Loucy (cell line): Measurements from ENCODE around the gene XKR7.

Experiments
- H2AFZ ChIP-seq: fragments of 200-600 bp; sonication (generic); 2 replicates; pipeline ENCODE4 v1.6.0; 2016; ENCODE audit warnings: antibody characterized with exemption, mild to moderate bottlenecking, low read length, moderate library complexity
- H3F3A ChIP-seq: fragments of 200-600 bp; 2 replicates; pipeline ENCODE4 v1.6.0; 2016; ENCODE audit warnings: antibody characterized with exemption, low read depth, mild to moderate bottlenecking
- H3K27me3 ChIP-seq: fragments of 200-600 bp; sonication (generic); 2 replicates; pipeline ENCODE4 v1.6.1; 2014; ENCODE audit warnings: low read length, mild to moderate bottlenecking; ENCODE audit not compliant: insufficient read depth, poor library complexity, severe bottlenecking
- H3K36me3 ChIP-seq: fragments of 200-600 bp; sonication (generic); 2 replicates; pipeline ENCODE4 v1.6.1; 2016; ENCODE audit warnings: low read length; ENCODE audit not compliant: insufficient read depth
- H3K4me1 ChIP-seq: fragments of 200-600 bp; sonication (generic); 2 replicates; pipeline ENCODE4 v1.5.1; 2014; ENCODE audit warnings: low read length, mild to moderate bottlenecking; ENCODE audit not compliant: insufficient read depth, poor library complexity, severe bottlenecking
- H3K4me2 ChIP-seq: fragments of 200-600 bp; sonication (generic); 2 replicates; pipeline ENCODE4 v1.6.0; 2014; ENCODE audit warnings: antibody characterized with exemption, low read length, low read depth, mild to moderate bottlenecking; ENCODE audit not compliant: poor library complexity, severe bottlenecking
- H3K4me3 ChIP-seq: fragments of 200-600 bp; sonication (generic); 2 replicates; pipeline ENCODE4 v1.5.1; 2014; ENCODE audit warnings: low read length, mild to moderate bottlenecking, mixed read lengths; ENCODE audit not compliant: poor library complexity, severe bottlenecking
- H3K79me2 ChIP-seq: fragments of 200-600 bp; sonication (generic); 2 replicates; pipeline ENCODE4 v1.6.1; 2014; ENCODE audit warnings: low read length; ENCODE audit not compliant: insufficient read depth
- H3K9ac ChIP-seq: fragments of 200-600 bp; sonication (generic); 2 replicates; pipeline ENCODE4 v1.6.0; 2014; ENCODE audit warnings: mild to moderate bottlenecking, low read depth, low read length, moderate library complexity; ENCODE audit not compliant: poor library complexity, severe bottlenecking
- H3K9me2 ChIP-seq: fragments of 200-600 bp; sonication (generic); replicated peaks from 2 replicates; pipeline ENCODE4 v1.6.1; 2016; ENCODE audit warnings: low read depth, low read length, mixed read lengths
- H3K9me3 ChIP-seq: fragments of 200-600 bp; sonication (generic); 2 replicates; pipeline ENCODE4 v1.6.1; 2014; ENCODE audit warnings: mild to moderate bottlenecking, antibody characterized with exemption, low read length, low read depth; ENCODE audit not compliant: insufficient read depth
- H4K20me1 ChIP-seq: fragments of 200-600 bp; sonication (generic); 2 replicates; pipeline ENCODE4 v1.6.0; 2014; ENCODE audit warnings: antibody characterized with exemption, low read length, mild to moderate bottlenecking; ENCODE audit not compliant: insufficient read depth, poor library complexity, severe bottlenecking
- EZH2phosphoT487 ChIP-seq: fragments of 200-600 bp; IDR thresholded peaks from 2 replicates; pipeline ENCODE4 v1.6.1; 2018; ENCODE audit warnings: antibody characterized with exemption, mild to moderate bottlenecking, moderate library complexity, borderline replicate concordance
- TF ChIP-seq, protein P1 (sequence below): fragments of 200-600 bp; sonication (generic); conservative IDR thresholded peaks from 2 replicates; pipeline ENCODE4 v1.5.1; 2014; ENCODE audit warnings: mild to moderate bottlenecking, antibody characterized with exemption, low read length

The XKR7 gene

DNA sequence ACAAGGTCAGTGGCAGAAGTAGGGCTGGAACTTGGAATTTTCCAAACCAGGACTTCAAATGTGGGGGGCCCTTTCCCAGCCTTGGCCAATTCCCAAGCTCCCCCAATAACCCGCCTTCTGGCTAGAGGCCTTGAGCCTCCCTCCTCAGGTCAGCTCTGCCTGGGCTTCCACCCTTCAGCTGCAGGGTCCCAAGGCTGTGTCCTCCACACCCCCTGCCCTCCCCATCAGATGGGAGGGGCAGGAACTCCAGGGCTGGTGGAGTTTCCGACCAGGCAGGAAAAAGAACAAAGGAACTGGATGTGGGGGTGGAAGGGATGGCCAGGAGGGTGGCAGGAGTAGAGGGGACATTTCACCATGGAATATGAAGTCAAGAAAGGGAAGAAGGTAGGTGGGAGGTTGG is 42.1 kb downstream of the XKR7 start, which contains the start of gene CCM2L:
TSS of gene CCM2L (plus strand) at position 338 of the 400 bp plus-strand sequence. CDS start at position 355, 17 bp downstream.
- no peaks in the 10 kb centered on the region for H3K9me2 ChIP-seq
- H2AFZ ChIP-seq = no peak within 1 kb of the TSS
- H3F3A ChIP-seq = no peaks in the 10 kb centered on the region
- H4K20me1 ChIP-seq = no peaks in the 10 kb centered on the region
- H3K27me3 ChIP-seq = no peaks in the 10 kb centered on the region
- H3K79me2 ChIP-seq = no peaks in the 10 kb centered on the region
- no peaks in the 10 kb centered on the region for H3K9me3 ChIP-seq
- H3K4me2 ChIP-seq = no peak within 1 kb of the TSS
- H3K36me3 ChIP-seq = no peaks in the 10 kb centered on the region
- peaks cover 15% of the 10 kb centered on the region for H3K4me1 ChIP-seq
- H3K4me3 ChIP-seq = no peak within 1 kb of the TSS
- TF ChIP-seq EZH2phosphoT487 = no peak
- TF ChIP-seq, protein P1, sequence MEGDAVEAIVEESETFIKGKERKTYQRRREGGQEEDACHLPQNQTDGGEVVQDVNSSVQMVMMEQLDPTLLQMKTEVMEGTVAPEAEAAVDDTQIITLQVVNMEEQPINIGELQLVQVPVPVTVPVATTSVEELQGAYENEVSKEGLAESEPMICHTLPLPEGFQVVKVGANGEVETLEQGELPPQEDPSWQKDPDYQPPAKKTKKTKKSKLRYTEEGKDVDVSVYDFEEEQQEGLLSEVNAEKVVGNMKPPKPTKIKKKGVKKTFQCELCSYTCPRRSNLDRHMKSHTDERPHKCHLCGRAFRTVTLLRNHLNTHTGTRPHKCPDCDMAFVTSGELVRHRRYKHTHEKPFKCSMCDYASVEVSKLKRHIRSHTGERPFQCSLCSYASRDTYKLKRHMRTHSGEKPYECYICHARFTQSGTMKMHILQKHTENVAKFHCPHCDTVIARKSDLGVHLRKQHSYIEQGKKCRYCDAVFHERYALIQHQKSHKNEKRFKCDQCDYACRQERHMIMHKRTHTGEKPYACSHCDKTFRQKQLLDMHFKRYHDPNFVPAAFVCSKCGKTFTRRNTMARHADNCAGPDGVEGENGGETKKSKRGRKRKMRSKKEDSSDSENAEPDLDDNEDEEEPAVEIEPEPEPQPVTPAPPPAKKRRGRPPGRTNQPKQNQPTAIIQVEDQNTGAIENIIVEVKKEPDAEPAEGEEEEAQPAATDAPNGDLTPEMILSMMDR = no peak
- H3K9ac ChIP-seq = no peak within 1 kb of the TSS

DNA sequence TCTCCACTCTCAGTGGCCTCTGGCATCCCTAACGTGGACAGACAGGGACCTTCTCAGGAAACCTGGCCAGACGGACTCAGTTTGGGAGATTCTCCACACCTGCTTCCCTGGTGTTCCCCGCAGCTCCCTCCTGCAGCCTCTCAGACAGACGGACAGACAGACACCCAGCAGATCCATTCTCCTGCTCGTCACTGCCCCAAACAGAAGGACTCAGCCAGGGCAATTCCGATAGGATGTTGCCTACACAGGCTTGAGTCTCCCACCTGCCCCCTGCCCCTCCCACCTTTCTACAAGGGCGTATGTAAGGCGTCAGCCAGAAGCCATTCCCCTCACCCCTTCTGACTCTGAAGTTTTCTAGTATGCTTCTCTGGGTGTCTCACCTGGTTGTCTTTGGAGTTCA is 42.7 kb downstream of the XKR7 start:
- Histone ChIP-seq H3K4me3 (no peak overlapping the region), H3K4me2 (no peak overlapping the region)

DNA sequence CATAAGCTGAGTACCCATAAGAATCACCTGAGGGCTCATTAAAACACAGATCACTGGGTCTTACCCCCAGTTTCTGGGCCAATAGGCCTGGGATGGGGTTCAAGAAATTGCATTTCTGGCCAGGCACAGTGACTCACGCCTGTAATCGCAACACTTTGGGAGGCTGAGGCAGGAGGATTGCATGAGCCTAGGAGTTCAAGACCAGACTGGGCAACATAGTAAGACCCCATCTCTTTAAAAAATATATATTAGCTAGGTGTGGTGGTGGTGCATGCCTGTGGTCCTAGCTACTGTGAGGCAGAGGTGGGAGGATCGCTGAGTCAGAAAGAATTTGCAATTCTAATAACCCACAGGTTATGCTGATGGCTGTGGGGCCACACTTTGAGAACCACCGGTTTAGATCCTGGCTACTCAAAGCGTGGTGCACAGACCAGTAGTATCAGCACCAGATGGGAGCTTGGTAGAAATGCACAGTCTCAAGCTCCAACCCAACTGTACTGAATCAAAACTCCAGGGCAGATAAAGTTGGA is 44.3 kb downstream of the XKR7 start:
- Histone ChIP-seq H3F3A (no peaks in the 10 kb centered on the region), H3K9ac (no peak overlapping the region), H2AFZ (no peak overlapping the region), H3K4me3 (no peak overlapping the region), H3K4me1 (peaks cover 15% of the 10 kb centered on the region), H3K9me2 (no peaks in the 10 kb centered on the region), H3K9me3 (no peaks in the 10 kb centered on the region), H3K27me3 (no peaks in the 10 kb centered on the region), H3K4me2 (no peak overlapping the region), H3K36me3 (no peaks in the 10 kb centered on the region), H3K79me2 (no peaks in the 10 kb centered on the region), H4K20me1 (no peaks in the 10 kb centered on the region)
- TF ChIP-seq, protein P1 = no peak
- TF ChIP-seq EZH2phosphoT487 = no peak

More for the DNA sequence above, 42.7 kb downstream of the XKR7 start:
- H4K20me1 ChIP-seq = no peaks in the 10 kb centered on the region
- H2AFZ ChIP-seq = no peak overlapping the region
- no peaks in the 10 kb centered on the region for H3K9me3 ChIP-seq
- no peaks in the 10 kb centered on the region for H3K9me2 ChIP-seq
- H3K27me3 ChIP-seq = no peaks in the 10 kb centered on the region
- H3K4me1 ChIP-seq = peaks cover 15% of the 10 kb centered on the region
- H3K79me2 ChIP-seq = no peaks in the 10 kb centered on the region
- no peaks in the 10 kb centered on the region for H3F3A ChIP-seq
- H3K9ac ChIP-seq = no peak overlapping the region
- H3K36me3 ChIP-seq = no peaks in the 10 kb centered on the region
- TF ChIP-seq, protein P1 = no peak
- TF ChIP-seq EZH2phosphoT487 = no peak
